ENCODE data around the gene RXFP4.

GRCh38 chr1:155909894-155910293 lies 31.5 kb upstream of the RXFP4 start:
- TF ChIP-seq EP300 (IDR thresholded peaks at IDR 0.05): no peak
- no peak for TF ChIP-seq POLR2AphosphoS2 (conservative IDR thresholded peaks at IDR 0.05; ENCODE audit: low read length)
- TF ChIP-seq POLR2A (IDR thresholded peaks at IDR 0.05; ENCODE audit: low read length): no peak
- TF ChIP-seq BHLHE40 (IDR thresholded peaks at IDR 0.05; ENCODE audit: low read depth, low read length): no peak
- TF ChIP-seq, protein P1, sequence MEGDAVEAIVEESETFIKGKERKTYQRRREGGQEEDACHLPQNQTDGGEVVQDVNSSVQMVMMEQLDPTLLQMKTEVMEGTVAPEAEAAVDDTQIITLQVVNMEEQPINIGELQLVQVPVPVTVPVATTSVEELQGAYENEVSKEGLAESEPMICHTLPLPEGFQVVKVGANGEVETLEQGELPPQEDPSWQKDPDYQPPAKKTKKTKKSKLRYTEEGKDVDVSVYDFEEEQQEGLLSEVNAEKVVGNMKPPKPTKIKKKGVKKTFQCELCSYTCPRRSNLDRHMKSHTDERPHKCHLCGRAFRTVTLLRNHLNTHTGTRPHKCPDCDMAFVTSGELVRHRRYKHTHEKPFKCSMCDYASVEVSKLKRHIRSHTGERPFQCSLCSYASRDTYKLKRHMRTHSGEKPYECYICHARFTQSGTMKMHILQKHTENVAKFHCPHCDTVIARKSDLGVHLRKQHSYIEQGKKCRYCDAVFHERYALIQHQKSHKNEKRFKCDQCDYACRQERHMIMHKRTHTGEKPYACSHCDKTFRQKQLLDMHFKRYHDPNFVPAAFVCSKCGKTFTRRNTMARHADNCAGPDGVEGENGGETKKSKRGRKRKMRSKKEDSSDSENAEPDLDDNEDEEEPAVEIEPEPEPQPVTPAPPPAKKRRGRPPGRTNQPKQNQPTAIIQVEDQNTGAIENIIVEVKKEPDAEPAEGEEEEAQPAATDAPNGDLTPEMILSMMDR (IDR thresholded peaks at IDR 0.05): no peak
- TF ChIP-seq CEBPB (IDR thresholded peaks at IDR 0.05): no peak
